HepG2 (cell line): ENCODE data around the gene ZFAND3. TPM values are rescaled to one million over a fixed set of nuclear protein-coding genes. Genes with fewer than 3 reads are reported as not detected.

Experiments used
- CBX1 ChIP-seq: IDR thresholded peaks from one replicate; pipeline ENCODE4 v1.6.1; 2016; ENCODE audit warnings: antibody characterized with exemption, low read depth
- FOXK1 ChIP-seq: sonication (generic); formaldehyde crosslinking; IDR thresholded peaks from 2 replicates; pipeline ENCODE4 v1.4.0; 2020; ENCODE audit warnings: low read depth, missing genetic modification reagents, borderline replicate concordance
- MLX ChIP-seq: IDR thresholded peaks from 2 replicates; pipeline ENCODE4 v1.6.1; 2016
- NFE2L1 ChIP-seq: sonication (generic); formaldehyde crosslinking; IDR thresholded peaks from 2 replicates; pipeline ENCODE4 v1.4.0; 2020; ENCODE audit warnings: missing genetic modification reagents, mild to moderate bottlenecking, borderline replicate concordance
- PHB2 ChIP-seq: fragments of 450-650 bp; IDR thresholded peaks from 2 replicates; pipeline ENCODE4 v1.6.1; 2018; ENCODE audit not compliant: partially characterized antibody
- REPIN1 ChIP-seq: sonication (generic); formaldehyde crosslinking; IDR thresholded peaks from 2 replicates; pipeline ENCODE4 v1.8.0; 2022; ENCODE audit warnings: missing genetic modification reagents, low read depth, mild to moderate bottlenecking, borderline replicate concordance
- RXRB ChIP-seq: IDR thresholded peaks from 2 replicates; pipeline ENCODE4 v1.6.1; 2016; ENCODE audit warnings: borderline replicate concordance, missing genetic modification reagents, missing compliant biosample characterization
- ZFP36 ChIP-seq: fragments of 150-350 bp; IDR thresholded peaks from 2 replicates; pipeline ENCODE4 v1.6.1; 2018; ENCODE audit warnings: borderline replicate concordance, low read length, low read depth; ENCODE audit not compliant: partially characterized antibody
- ZNF224 ChIP-seq: sonication (generic); formaldehyde crosslinking; IDR thresholded peaks from 2 replicates; pipeline ENCODE4 v1.5.0; 2020; ENCODE audit warnings: mild to moderate bottlenecking, missing genetic modification reagents
- ZNF30 ChIP-seq: sonication (generic); formaldehyde crosslinking; IDR thresholded peaks from 2 replicates; pipeline ENCODE4 v1.5.0; 2020; ENCODE audit warnings: mild to moderate bottlenecking, missing genetic modification reagents
- ZNF331 ChIP-seq: sonication (generic); formaldehyde crosslinking; IDR thresholded peaks from 2 replicates; pipeline ENCODE4 v1.4.0; 2020; ENCODE audit warnings: missing genetic modification reagents
- ZNF496 ChIP-seq: sonication (generic); formaldehyde crosslinking; IDR thresholded peaks from 2 replicates; pipeline ENCODE4 v1.8.1; 2023; ENCODE audit warnings: mild to moderate bottlenecking, moderate library complexity, missing genetic modification reagents; ENCODE audit not compliant: insufficient replicate concordance
- ZNF557 ChIP-seq: sonication (generic); formaldehyde crosslinking; IDR thresholded peaks from 2 replicates; pipeline ENCODE4 v1.4.0; 2020; ENCODE audit warnings: missing genetic modification reagents
- ZNF784 ChIP-seq: sonication (generic); formaldehyde crosslinking; IDR thresholded peaks from 2 replicates; pipeline ENCODE4 v1.5.1; 2020; ENCODE audit warnings: missing genetic modification reagents, mild to moderate bottlenecking, borderline replicate concordance
- polyA plus RNA-seq, 8 experiments: library from polyadenylated mRNA; depleted of rRNA in 3 of 8; stranded (reverse) in 7 of 8; unstranded in 1 of 8; fragments of >200 nt; fragmentation: Illumina TruSeq in 4 of 8; extraction: Trizol in 4 of 8; gene quantifications; 2 replicates each; pipeline versions ENCODE4 v1.2.1 to v1.2.3, GENCODE V29; 2011 to 2016; ENCODE audit warnings: low read depth in 4 of 8, missing spikeins in 1 of 8, mixed read lengths in 1 of 8; ENCODE audit not compliant: insufficient read depth in 1 of 8
- total RNA-seq, 5 experiments: library from RNA; depleted of rRNA; stranded (reverse); fragments of >200 nt; fragmentation: Illumina TruSeq; extraction: Trizol; gene quantifications; 2 replicates each; pipeline ENCODE4 v1.2.3, GENCODE V29; 2016; ENCODE audit warnings: low read depth in 1 of 5

ZFAND3 gene
- total and polyA plus RNA-seq, 2 of the 13 experiments (the other 11 are each of a cell fraction or from before 2014, with no cell fraction given) = 16.4 to 17.1 TPM

- TF ChIP-seq ZNF224 (CRISPR knock-in tag) (no peak; the same call in 1 of the 2 replicates), ZNF496 (CRISPR knock-in tag) (no peak), ZNF784 (CRISPR knock-in tag) (no peak), CBX1 (no peak), FOXK1 (CRISPR knock-in tag) (0 out of 2 replicates have a peak, but pooled peaks have one; percentile 30), NFE2L1 (CRISPR knock-in tag) (no peak), ZNF331 (CRISPR knock-in tag) (no peak), RXRB (CRISPR knock-in tag) (peak; percentile 25; the same call in 1 of the 2 replicates), PHB2 (no peak), ZNF557 (CRISPR knock-in tag) (no peak), REPIN1 (CRISPR knock-in tag) (no peak), MLX (CRISPR knock-in tag) (no peak), ZNF30 (0 out of 2 replicates have a peak, but pooled peaks have one; percentile 39), ZFP36 (no peak)
Measured at GRCh38 chr6:37818536-37819176, 871 bp upstream of the ZFAND3 start (continued).
